ENCODE measurements around the gene FOCAD. TPM values are rescaled to one million over a fixed set of nuclear protein-coding genes. Genes with fewer than 3 reads are reported as not detected.

FOCAD gene
- total and polyA plus RNA-seq, 2 of the 8 experiments (the other 6 are each of a cell fraction or from before 2014, with no cell fraction given), result 22.0 to 38.4 TPM

GRCh38 chr9:20670395-20670794 lies 13.7 kb upstream of the FOCAD start (continued):
- TF ChIP-seq SIN3A (conservative IDR thresholded peaks at IDR 0.05 in 1 of 2, IDR thresholded peaks at IDR 0.05 in 1 of 2; ENCODE audit: low read depth in 1 of 2, low read length in 2 of 2), result no peak

All from H1 (cell line).